Cardiac fibroblast (primary cell): Measurements from ENCODE around the gene PAGE1.

Experiments
- DNase-seq, 2 donors: peaks; one replicate each; pipeline versions ENCODE4 v3.0.0 to v3.0.0-alpha.2; 2010; ENCODE audit warnings: low read depth in 2 of 2
- H3K4me3 ChIP-seq, 2 donors: replicated peaks in 1 of 2; 1 replicate in 1 of 2; 2 replicates in 1 of 2; pipeline ENCODE4 v1.5.1; 2011; ENCODE audit warnings: low read depth in 2 of 2, low read length in 2 of 2, mild to moderate bottlenecking in 2 of 2, moderate library complexity in 1 of 2
- TF ChIP-seq, protein P1 (sequence below): IDR thresholded peaks from one replicate; pipeline ENCODE4 v1.5.1; 2011; ENCODE audit warnings: low read depth, mild to moderate bottlenecking, low read length, inconsistent platforms

Gene PAGE1

GRCh38 chrX:49673394-49673793 is 22.4 kb downstream of the PAGE1 start:
- TF ChIP-seq, protein P1, sequence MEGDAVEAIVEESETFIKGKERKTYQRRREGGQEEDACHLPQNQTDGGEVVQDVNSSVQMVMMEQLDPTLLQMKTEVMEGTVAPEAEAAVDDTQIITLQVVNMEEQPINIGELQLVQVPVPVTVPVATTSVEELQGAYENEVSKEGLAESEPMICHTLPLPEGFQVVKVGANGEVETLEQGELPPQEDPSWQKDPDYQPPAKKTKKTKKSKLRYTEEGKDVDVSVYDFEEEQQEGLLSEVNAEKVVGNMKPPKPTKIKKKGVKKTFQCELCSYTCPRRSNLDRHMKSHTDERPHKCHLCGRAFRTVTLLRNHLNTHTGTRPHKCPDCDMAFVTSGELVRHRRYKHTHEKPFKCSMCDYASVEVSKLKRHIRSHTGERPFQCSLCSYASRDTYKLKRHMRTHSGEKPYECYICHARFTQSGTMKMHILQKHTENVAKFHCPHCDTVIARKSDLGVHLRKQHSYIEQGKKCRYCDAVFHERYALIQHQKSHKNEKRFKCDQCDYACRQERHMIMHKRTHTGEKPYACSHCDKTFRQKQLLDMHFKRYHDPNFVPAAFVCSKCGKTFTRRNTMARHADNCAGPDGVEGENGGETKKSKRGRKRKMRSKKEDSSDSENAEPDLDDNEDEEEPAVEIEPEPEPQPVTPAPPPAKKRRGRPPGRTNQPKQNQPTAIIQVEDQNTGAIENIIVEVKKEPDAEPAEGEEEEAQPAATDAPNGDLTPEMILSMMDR: no peak
- no peak for DNase-seq
- no peak overlapping the region for H3K4me3 ChIP-seq

- TF ChIP-seq, protein P1: no peak
- no peak for DNase-seq
- H3K4me3 ChIP-seq: no peak overlapping the region
These were observed 31.0 kb downstream of the PAGE1 start for GRCh38 chrX:49664824-49665223.

DNA sequence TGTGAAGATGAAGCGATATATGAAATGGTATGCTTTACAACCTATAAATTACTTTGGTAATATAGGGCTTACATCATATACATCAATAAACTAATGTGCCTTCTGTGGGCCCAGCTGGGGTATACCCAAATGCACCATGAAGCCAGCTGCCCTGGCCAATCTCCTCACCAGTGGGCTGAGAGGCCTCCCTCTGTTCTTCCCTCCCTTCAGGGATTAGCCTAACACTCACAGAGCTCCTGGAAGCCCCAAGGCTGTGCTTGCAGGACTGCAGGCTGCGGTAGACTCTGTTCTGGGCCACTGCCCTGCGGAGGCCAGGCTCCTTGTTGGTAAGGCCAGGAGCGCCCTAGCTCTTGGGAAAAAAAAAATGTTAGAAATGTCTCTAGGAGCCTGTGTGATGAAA is 33.9 kb downstream of the PAGE1 start:
- no peak for DNase-seq
- TF ChIP-seq, protein P1: no peak
- H3K4me3 ChIP-seq: no peak overlapping the region

DNA sequence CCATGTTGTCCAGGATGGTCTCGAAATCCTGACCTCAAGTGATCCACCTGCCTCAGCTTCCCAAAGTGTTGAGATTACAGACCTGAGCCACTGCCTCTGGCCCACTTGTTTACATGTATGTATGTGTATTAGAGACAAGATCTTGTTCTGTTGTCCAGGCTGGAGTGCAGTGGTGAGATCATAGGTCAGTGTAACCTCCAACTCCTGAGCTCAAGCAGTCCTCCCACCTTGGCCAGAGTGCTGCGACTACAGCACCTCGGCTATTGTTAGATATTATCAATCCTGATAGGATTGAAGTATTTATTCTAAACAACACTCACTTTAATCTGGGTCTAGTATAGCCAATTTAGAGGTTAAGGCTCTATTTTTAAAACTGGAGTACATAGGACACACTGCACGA is 36.0 kb downstream of the PAGE1 start:
- DNase-seq: no peak
- no peak overlapping the region for H3K4me3 ChIP-seq
- TF ChIP-seq, protein P1: no peak

- no peak for DNase-seq
- TF ChIP-seq, protein P1: no peak
- no peak overlapping the region for H3K4me3 ChIP-seq
These were observed 39.3 kb downstream of the PAGE1 start for GRCh38 chrX:49656533-49656932.

GRCh38 chrX:49644991-49645637 is 50.7 kb downstream of the PAGE1 start:
- TF ChIP-seq, protein P1: no peak
- no peak for DNase-seq
- no peak overlapping the region for H3K4me3 ChIP-seq
